T-helper 1 cell treated with Interleukin-12 subunit alpha and Interleukin-12 subunit beta and Interleukin-4 antibody, amounts not matched to agents 30 ng/mL and 1 ng/mL, for 36 hours (primary cell): ENCODE data around the gene CGA. TPM values are rescaled to one million over a fixed set of nuclear protein-coding genes. Genes with fewer than 3 reads are reported as not detected.

Experiments used
- total RNA-seq: library from RNA; stranded (reverse); gene quantifications from 2 replicates; pipeline ENCODE4 v1.2.3, GENCODE V29; 2022

Gene CGA
- total RNA-seq, 1 donor from 2014 or later = not detected

Other genes with a start within 250 kb of the CGA start
- not detected in 2 replicates for gene HTR1E, start 157.6 kb downstream of the CGA start, total RNA-seq
- 54.9 and 59.2 TPM in 2 replicates for gene ZNF292, start 60.5 kb upstream of the CGA start, total RNA-seq
- gene SMIM8, start 227.5 kb upstream of the CGA start, total RNA-seq = 9.7 and 10.9 TPM in 2 replicates
- not detected in 2 replicates for gene GJB7, start 234.2 kb upstream of the CGA start, total RNA-seq
- 3.2 and 4.0 TPM in 2 replicates for gene C6orf163, start 249.7 kb upstream of the CGA start, total RNA-seq